SIG-M5 treated with dmso at 0.1 percent for 504 hours (cell line): ENCODE data around the gene PDCD6IP.

Source experiments
- DNase-seq: peaks from one replicate; lab custom pipeline; 2025; ENCODE audit not compliant: unreplicated experiment; lab: John Stamatoyannopoulos, UW

Gene PDCD6IP

DNA sequence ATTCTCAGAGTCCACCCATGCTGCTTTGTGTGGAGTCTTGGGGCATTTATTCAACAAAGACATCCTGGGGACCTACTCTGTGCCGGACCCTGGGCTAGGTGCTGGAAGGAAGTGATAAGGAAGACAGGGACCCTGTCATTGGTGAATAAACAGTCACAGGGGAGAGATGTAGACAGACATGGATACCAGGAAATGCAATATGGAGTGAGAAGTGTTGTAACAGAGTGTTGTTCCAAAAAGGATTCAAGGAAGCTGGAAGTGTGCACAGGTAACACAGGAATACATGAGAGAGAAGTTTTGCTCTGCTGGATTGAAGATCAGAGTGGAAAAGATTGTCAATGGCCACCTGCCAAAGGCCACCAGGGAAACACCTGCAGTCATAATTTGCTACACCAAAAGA is 89.0 kb downstream of the PDCD6IP start:
- no peak for DNase-seq

DNA sequence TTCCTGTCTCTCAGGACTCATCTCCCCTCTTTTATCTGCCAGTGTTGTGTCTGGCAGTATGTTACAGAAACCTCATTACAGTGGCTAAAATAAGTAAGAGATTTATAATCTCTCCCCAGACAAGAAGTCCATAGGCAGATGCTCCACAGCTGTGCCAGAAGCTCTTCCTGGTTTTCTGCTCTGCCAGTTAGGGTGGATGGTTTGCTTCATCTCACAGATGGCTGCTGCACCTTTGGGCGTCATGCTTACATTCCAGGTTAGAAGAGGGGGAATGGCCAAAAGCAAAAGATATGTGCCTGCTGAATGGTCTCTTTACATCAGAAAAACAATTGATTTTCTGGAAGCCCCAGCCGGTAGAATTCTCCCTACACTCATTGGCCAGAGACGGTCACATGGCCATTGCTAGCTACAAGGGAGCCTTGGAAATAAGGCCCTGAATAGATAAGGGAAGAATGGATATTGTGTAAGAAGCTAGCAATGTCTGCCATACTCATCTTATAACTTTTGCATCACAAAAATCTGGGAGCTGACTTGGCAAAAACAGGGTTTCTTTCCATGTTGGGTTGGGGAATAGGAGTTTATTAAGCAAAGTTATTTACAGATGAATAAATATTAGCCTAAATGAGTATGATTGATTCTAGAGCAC is 91.1 kb downstream of the PDCD6IP start:
- DNase-seq, result no peak

DNA sequence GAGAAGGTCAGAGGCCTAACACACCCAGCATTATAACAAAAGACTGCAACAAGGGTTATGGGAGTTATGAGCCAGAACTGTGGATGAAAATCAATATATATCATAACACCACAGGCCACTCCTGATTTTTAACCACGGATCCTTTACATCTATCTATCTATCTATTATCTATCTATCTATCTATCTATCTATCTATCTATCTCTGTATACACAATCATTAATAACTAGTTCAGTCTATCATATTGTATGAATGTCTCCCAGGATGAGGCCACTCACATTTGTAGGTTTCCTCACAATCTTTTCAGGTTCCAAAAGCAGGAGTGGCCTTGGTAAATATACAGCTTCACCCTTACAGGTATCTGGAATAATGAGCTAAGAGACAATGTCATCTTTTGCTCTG is 94.2 kb downstream of the PDCD6IP start:
- DNase-seq, result no peak

DNA sequence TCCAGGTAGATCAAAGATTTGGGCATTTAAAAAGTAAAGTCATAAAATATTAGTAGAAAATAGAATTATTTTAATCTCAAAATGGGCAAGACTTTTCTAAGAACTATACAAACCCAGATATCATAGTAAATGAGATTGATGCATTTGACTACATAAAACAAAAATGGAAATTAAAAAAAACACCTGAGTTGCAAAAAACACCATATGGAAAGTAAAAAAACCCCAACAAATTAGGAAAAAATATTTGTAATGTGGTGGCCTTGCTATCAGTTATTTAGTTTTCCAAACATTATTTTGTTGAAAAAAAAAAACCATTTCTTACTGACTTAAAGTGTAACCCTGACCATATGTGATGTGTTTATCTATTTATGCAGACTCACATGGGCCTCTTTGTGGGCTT is 97.2 kb downstream of the PDCD6IP start:
- DNase-seq, result no peak

DNA sequence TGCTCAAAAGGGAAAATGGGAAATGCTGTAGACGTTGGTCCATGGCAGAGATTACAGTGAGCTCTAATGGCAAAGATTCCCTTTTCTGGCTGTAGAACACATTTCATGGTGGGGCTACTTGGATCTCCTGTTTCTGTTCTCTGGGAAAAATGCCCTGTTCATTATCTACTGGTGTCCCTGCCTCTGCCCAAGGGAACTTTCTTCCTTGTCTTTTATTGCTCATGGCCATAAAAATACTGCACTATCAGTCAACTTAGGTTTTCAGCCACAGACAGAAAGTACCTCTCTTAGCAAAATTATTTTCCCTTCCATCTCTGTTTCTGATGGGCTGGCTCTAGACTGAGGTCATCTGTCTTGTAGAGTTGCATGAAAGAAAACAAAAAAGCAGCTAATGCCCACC is 98.9 kb downstream of the PDCD6IP start:
- DNase-seq, result no peak

DNA sequence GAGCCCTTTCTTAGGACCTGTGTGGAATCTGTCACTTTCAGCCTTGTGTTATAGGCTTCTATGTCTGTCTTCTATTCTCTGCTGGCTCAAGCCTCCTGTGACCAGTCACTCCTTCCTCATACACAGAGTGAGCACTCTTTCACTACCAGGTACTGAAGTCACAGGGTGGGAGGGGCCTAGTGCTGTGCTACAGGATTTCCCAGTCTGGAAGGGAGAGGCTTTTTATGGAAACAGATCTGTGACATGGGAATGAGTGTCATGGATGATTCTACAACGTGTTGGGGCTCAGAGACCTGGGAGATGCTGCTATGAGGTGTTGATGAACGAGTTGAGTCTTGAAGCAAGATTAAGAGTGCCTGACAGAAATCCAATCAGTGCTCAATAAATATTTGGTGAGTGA is 100.5 kb downstream of the PDCD6IP start:
- DNase-seq, result no peak

DNA sequence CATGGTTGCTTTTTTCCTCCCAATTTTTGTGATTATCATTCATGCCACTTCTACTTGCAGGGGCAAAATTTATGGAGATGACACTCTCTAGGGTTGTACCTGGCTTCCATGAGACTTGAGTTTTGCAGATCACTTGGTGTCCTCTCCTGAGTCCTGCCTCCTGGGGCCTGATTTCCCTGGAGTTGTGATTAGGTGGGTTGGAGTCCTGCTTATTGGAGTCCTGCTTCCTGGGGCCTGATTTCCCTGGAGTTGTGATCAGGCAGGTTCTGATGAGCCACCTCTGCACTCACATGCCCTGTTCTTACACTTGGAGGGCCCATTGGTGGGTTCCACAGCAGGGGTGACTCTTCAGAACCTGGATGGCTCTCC is 102.0 kb downstream of the PDCD6IP start:
- DNase-seq, result no peak

DNA sequence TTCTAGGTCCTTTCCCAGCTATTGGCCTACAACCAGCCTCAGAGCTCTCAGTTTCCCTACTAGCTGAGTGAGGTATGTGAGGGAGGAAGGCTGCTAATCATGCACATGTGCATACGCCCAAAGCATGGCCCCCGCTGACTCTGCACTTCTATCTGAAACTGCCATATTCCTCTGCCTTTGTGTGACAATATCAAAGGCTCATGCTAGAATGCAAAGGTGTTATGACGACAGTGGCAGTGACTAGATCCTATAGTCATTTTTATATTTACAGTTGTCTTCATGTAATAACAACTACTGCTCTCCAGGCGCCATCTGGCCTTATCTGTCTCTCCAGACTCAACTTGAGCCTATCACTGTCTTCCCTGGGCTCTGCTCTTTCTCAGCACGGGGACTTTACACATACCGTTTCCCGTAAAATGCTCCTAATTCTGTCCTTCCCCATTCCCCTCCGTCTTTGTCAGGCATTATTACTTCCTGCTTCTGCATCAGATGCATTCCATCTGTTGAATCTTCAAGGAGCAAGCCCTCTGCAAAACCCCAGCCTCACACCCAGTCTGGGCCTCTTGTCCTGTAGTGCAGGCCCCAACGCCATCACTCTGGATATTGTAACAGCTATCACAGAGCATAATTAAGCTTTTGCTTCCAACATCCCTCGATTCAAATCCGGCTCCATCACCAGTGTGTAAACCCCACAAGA is 102.5 kb downstream of the PDCD6IP start:
- DNase-seq, result no peak

DNA sequence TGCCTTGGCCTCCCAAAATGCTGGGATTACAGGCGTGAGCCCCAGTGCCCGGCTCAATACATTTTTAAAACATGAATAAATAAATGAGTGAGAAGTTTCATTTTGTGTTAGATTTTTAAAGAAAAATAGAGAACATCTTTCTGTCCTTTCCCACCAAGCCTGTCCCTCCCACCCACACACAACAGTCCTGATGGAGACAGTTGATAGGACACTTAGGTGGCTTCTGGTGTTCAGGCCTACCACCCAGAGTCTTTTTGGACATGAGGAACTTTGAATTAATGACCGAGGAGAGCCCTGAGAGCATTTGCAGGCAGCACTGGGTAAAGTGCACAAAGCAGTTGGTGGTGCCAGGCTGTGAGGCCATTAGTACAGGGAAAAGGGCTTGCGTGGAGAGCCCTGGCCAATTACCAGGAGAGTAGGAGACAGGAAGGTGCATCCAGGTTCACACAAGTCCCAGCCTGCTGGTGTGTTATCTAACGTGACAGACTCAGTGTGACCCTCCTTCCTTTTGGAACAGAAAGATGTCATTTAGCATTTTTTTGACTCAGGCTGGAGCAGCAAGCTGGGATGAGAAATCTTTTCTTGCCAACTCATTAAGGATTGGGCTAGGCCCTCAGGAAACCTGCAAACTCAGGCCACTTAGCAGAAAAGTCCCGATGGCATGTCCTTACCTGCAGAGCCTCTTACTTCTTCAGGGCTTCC is 103.6 kb downstream of the PDCD6IP start:
- DNase-seq, result no peak

DNA sequence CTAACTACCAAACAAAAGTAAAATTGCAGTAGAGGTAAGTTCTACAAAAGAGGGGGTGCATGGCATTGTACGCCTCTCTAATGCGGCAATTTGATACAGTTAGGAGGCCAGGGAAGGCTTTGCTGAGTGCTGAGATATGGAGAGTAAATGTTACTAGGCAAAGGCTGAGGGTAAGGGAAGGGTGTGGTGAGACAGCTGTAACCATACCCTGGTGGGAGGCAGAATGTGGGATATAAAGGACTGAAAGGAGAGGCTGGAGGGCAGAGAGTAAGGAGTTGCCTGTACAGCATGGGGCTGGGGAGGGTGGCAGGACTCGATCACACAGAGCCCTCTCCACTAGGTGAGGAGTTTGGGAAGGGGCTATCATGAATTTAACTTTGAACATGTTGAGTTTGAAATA is 106.3 kb downstream of the PDCD6IP start:
- DNase-seq, result no peak

DNA sequence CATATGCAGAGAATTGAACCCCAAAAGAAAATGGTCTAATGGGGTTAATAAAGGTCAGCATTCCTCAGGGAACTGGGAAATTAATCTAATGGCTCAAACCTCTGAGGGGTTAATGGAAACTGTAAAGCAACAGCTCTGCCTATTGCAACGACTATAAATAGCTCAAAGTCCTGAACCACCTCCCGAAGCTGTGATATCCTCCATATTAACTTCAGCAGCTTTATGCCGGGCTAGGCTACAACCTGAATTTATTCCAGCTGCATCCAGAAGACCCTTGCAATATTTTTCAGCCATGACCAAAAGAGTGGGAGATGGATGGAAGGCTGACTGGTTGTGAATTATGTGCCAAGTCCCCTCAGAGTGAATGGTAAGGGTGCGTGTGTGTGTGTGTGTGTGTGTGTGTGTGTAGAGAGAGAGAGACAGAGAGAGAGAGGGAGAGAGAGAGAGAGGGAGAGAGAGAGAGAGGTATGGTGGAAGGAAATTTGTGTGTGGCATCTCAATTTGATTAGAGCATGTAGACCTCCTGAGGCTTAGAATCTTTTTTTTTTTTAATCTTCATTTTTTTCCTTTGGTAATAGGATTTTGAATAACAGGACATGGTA is 109.9 kb downstream of the PDCD6IP start:
- no peak for DNase-seq

DNA sequence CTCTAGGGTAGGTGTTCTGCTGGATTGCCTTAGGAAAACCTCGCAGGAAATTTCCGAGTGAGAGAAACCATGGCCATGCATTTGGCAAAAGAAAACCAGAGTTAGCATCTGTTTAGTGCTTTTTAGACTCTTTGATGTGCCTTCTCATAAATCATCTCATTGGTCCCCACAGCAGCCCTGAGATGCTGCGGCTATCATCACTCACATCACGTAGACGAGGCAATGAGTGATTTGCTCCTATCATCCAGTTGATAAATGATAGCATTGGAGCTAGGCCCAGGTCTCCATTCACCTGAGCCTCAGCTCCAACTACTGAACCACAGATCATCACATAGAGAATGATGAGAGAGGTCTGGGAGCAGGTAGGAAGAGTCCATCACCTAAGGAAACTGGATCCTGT is 111.1 kb downstream of the PDCD6IP start:
- DNase-seq, result no peak

DNA sequence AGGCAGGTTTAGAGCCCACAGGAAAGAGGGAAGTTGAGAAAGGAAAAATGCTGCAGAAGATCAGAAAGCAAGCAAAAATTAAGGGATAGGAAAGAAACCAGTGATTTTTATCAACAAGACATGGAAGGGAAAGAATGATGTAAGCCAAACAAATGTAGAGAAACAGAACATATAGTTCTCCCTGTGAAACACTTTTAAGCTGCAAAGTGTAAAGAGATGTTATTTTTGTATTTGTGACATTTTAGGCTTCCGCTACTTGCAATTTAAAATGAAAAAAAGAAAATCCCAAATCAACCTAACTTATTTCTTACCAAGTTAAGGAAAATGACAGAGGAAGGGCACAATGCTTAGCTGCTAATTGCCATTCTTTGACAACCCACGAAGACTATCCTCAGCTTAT is 111.6 kb downstream of the PDCD6IP start:
- DNase-seq, result no peak

DNA sequence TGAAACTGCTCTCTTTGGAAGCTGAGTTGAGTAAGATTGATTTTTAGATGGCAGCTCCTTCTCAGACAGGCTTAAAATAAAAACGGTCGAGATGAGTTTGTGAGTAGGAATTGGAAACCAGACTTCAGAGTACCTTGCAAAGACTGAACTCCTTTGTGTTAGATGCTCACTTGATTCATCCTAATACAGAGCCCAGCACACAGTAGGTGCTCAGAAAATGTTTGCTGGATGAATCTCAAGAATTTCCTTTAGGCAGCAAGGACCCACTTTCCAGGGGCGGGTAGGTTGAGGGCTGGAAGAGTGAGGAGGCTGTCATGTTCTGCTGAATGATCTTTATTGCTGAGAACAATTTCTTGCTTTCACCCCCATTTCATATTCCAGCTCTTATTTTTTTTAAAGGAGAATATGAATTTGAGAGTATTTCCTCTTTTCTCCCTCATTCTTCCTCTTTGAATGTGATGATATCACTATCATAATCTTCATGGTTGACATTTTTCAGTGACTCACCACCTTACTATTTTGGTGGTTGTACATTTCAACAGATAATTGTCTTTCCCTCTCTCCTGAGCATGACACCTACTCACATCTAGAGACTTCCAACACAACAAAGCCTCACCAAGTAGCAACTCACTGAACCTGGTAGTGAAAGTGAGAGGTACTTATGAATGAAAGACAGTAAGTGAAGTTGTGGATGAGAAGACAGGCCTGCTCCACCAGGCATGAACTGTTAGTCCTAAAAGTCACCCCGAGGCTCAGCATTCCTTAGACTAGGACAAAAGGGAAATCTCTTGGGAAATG is 113.3 kb downstream of the PDCD6IP start:
- peak; percentile 54 for DNase-seq

DNA sequence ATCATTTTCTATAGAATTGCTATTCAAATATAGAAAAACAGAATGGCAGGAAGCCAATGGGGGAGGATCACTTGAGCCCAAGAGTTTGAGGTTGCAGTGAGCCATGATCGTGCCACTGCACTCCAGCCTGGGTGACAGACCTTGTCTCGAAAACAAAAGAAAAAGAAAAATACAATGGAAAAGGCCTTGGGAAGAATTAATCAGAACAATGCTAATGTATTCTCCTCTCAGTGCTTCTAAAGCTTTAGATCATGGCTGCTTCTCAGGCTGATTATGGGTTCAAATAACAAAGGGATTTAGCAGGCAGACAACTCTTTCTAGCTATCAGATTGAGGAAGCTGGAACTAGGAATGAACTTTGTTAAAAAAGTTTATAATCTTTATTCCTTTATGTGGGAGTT is 115.8 kb downstream of the PDCD6IP start:
- DNase-seq, result no peak

DNA sequence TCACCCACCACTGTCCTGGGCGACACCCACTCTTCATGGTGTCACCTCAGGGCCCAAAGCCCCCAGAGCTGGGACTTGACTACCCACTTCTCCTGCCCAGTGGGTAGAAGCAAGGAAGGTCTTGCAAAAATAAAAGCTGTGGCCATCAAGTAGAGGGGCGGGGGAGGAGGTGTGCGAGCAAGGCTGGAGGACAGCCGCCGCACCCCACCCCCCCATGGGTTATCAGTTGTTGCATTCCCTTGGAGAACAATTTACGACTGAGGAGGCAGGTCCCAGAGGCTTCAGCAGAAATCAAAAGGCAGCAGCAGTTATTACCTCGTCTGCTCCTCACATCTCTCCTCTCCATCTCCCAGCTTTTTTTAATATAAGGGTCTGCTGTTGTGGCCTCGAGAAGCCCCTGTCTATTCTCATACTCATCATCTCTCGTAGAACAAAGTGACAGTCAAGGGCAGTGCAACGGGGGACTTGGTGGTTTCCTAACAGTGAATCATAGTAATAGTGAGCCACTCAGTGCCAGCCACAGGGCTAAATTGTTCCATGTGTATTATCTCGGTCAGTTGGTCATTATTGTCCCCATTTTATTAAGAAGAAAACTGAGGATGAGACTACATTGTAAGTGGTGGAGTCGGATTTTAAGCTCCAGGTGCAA is 116.4 kb downstream of the PDCD6IP start:
- no peak for DNase-seq

DNA sequence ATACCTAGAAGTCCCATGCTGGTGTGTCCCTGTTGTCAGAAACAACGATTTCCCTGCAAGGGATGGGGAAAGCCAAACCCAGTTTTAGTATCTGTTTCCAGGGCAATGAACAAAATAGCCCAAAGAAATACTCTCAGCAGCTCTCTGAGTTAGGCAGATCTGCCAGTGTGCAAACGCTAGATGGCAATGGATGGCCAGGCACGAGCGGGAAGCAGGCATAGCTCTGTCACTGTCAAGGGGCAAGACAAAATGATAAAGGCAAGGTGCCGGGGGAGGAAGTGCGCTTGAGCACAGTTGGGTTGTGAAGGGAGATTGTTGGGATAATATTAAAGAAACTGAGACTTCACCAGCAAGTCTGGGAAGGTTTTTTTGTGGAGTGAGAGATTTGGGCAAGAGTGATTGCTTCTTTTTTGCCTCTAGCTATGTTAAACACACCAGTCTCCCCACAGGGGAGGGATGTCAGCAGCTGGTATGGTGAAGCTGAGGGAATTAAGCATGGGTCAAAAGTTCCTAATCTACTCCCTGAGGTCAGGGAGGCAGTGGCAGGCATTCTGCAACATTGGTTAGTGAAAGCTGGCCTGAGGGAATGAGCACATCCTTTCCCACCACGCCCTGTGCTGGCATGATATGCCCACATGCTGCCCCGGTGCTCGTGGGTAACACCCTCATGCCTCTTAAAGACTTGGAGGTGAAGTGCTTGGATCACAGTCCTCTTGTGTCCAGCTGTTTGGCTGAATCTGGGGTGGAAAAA is 117.5 kb downstream of the PDCD6IP start:
- DNase-seq, result peak; percentile 63

DNA sequence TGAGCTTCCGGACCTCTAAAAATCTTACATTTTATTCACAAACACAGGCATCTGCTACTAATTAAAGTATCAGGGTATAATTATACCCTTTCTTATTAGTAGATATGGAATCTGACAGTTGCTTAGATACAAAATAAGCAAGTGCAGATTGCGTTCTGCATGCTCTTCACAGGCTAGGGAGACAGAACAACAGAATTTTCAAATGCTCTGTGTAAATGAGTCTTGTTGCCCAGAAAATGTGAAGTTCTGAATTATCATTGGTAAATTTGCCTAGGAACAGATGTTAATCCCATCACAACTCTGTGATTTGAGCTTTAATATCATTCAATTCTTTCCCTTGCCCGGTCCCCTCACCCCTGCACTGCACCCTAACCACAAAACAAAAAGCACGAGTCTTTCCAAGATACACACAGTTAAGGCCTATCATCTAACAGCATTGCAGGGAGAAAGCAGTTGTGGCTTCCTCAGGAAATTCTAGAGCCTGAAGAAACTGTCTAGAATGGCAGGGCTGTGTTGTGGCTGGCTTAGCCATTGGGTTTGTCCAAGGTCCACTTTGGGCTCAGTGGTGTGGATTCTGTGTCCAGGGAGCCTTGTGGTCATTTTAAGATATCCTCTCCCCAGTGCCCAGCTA is 119.8 kb downstream of the PDCD6IP start:
- DNase-seq, result no peak
